Retina (tissue), 1 donor: ENCODE measurements around the gene ITGB6.

Experiments
- DNase-seq: peaks from one replicate; pipeline ENCODE4 v3.0.0-alpha.2; 2016

Gene ITGB6, protein sequence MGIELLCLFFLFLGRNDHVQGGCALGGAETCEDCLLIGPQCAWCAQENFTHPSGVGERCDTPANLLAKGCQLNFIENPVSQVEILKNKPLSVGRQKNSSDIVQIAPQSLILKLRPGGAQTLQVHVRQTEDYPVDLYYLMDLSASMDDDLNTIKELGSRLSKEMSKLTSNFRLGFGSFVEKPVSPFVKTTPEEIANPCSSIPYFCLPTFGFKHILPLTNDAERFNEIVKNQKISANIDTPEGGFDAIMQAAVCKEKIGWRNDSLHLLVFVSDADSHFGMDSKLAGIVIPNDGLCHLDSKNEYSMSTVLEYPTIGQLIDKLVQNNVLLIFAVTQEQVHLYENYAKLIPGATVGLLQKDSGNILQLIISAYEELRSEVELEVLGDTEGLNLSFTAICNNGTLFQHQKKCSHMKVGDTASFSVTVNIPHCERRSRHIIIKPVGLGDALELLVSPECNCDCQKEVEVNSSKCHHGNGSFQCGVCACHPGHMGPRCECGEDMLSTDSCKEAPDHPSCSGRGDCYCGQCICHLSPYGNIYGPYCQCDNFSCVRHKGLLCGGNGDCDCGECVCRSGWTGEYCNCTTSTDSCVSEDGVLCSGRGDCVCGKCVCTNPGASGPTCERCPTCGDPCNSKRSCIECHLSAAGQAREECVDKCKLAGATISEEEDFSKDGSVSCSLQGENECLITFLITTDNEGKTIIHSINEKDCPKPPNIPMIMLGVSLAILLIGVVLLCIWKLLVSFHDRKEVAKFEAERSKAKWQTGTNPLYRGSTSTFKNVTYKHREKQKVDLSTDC

DNA sequence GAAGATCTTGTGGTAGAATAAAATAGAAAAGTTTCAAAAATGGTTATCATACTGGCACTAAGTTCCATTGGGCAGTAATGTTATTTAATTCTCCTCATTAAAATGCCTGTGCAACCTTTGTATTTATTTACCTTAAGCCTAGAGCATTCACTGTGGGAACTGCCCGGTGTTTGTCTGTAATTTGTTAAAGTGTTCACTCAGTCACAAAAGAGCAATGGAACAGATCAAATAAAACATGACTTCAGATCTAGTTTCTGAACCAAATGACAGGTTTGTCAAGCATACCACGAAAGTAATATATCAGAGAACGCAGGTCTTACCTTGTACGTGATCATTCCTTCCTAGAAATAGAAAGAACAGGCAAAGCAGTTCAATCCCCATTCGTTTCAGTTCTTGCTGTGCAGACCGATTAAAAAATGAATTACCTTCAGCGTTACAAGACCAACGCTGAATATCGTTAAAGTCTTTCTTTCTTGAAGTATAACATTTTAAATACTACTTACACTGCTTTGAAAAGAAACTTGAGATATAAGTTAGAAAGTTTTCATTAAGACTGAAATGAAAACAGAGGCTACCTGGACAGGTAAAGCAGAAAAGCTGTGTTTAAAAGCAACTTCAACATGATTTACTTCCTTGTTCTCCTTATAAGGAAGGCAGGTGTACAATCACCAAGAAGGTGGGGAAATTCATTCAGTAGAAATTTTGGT is at the start of gene ITGB6:
Gene ITGB6 (minus strand): TSS at position 590 of the 707 bp plus-strand sequence. CDS start 209 bp downstream, at position 381.
- no peak for DNase-seq

GRCh38 chr2:160247296-160248035 is 47.4 kb upstream of the ITGB6 start:
- no peak for DNase-seq

- DNase-seq, result no peak
Observed at GRCh38 chr2:160246356-160246755, 46.3 kb upstream of the ITGB6 start.

- DNase-seq, result no peak
Observed at GRCh38 chr2:160245614-160246155, 45.6 kb upstream of the ITGB6 start.

- DNase-seq, result no peak
Observed at GRCh38 chr2:160242893-160243564, 43.0 kb upstream of the ITGB6 start.

GRCh38 chr2:160241251-160242137 is 41.4 kb upstream of the ITGB6 start:
- DNase-seq, result no peak

GRCh38 chr2:160239436-160239835 is 39.4 kb upstream of the ITGB6 start:
- peak; percentile 35 for DNase-seq

GRCh38 chr2:160238392-160238791 is 38.3 kb upstream of the ITGB6 start:
- no peak for DNase-seq

DNA sequence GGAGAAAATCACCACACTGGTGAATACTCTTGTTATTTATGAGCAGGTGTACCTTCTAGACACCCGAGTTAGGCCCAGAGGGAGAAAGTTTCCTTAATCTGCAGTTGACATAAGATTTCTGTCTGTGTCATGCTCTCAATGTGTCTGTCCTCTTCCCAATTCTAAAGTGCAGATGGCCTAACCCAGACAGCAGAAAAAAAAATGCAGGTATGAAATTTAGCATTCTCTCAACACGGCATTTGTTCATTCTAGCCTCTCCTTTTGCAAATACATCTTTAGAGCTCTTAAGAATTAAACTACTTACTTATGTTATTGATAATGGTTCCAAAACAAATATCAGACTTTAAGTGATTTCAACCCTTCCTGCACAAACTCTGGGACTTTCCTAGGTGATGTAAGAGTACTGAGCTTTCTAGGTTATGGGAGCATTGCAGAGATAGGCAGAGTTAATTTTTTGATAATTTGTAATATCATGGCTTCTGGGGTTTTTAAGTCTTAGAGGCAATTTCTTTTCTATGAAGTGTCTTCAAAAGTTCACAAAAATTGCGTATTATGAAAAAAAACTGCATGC is 32.9 kb upstream of the ITGB6 start:
- no peak for DNase-seq

GRCh38 chr2:160229591-160229990 is 29.5 kb upstream of the ITGB6 start:
- no peak for DNase-seq

DNA sequence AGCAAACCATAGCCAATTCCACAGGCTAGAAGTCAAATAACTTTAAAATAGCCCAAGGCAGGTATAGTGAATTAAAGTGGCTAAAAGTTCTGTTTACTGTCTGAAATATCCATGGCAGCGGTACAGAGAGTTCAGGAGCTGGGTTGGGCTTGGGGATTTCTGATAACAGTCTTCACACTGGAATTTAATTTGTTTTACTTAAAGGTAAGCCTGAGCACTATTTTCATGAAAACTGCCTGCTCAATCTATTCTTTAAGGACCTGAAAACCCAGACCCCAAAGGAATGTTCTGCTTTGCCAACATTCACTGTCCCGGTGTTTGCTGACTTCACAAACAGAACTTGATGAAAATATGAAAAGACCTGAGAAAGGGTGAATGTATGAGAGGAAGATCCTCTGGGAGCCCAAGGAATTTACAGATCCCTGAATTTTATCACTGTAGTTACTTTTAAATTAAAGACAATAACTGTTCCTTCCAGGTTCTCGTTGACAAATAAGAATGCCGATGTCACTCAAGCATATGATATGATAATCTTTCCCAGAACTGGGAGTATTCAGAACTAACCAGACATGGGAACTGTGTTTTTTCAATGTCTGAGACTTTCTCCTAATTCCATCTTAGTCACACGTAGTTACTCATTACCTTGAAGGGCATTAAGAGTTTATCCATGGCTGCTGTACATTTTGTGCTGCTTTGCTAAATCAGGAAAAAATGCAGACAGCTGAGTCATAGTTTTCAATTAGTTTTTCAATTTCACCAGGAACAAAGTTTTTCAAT is 28.3 kb upstream of the ITGB6 start:
- no peak for DNase-seq

DNA sequence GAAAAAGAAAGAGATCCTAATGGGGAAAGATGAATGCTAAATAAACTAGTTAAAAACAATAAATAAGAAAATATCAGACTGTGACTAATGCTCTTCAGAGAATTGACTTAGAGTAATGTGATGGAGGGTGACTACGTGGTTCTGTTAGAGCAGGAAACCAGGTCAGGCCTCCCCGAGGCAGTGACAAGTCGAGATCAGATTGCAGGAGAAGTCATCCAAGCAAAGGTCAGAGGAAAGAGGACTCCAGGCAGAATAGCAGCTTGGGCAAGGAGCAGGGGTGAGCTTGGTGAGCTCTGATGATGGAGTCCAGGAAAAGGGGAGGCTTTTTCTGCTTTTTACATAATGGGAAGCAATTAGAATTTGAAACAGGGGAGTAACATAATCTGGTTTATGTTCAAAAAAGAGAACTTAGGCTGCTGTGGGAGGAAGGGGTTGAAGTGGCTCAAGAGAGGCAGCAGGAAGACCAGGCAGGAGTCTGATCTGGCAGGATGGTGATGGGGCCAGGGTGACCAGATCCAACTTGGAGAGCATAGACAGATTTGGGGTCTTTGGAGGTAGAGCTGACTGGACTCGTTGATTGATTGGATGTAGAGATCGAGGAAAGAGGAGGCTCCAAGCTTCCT is 27.3 kb upstream of the ITGB6 start:
- no peak for DNase-seq

- DNase-seq, result no peak
Observed at GRCh38 chr2:160226367-160226766, 26.3 kb upstream of the ITGB6 start.

- peak; percentile 40 for DNase-seq
Observed at GRCh38 chr2:160225722-160226121, 25.6 kb upstream of the ITGB6 start.

GRCh38 chr2:160224507-160224906 is 24.4 kb upstream of the ITGB6 start:
- no peak for DNase-seq

DNA sequence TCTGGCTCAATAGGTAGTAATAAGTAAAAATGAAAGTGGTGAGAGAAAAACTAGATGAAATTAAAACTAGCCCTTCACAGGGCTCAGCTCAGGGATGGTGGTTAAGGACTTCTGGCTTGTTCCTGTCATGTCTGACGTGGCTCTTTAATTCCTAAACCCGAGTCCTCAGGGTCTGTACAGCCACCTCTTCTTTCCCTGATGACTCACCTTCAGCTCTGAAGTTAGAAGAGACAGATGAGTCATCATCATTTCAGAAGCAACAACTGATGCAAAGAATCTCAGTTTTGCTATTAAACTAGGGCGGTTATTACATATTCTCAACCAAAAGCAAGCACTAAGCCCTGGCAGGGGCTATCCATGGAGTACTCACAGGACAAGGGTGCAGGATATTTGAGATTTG is 24.0 kb upstream of the ITGB6 start:
- DNase-seq, result no peak

DNA sequence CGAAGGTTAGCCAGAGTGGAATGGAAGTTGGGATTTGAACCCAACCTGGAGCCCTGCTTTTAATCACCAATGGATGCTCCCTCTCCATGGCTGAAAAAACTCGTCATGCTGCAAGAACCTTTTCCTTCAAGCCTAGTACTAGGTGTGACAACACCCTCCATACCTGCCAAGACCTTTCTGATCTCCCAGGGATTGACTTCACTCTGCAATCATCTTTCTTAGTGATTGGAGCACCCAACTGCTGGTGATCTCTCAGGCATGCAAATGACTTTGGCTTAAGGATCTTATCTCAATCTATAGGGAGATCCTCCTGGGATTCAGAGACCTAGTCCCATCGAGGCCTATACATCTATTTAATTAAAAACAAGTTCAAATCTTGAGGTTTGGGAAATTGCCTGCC is 23.5 kb upstream of the ITGB6 start:
- DNase-seq, result no peak

DNA sequence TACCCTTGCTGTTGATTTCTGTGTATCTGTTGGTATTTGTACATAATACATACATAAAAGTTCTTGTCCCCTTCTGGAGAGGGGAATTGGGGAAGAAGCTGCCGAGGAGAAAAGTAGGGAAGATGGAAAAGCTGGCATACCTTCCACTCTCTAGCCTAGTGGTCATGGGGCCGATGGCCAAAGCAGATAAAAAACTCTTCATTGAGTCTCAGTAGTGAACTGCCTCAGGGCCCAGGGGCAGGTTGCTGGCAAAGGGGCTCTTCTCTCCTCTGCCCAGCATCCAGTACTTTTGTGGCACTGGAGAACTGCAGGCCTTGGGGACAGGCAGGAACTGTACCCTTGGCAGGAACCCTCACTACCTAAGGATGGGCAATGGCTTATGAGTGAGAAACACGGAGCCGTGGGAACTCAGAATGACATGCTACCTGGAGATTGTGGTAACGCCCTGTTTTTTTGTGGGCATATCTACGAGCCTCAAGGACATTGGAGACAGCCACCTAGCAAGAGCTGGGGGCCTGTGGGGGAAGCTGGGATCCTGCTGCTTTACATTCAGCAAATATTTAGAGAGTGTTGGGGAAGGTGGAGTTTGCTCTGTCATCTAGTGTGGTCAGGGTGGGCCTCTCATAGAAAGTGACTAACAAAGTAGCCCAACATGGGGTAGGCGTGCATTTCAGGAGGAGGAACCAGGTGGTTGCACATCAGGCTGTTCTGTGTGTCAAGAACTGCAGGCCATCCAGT is 22.6 kb upstream of the ITGB6 start:
- DNase-seq, result no peak
